Stimulated activated CD4-positive, alpha-beta T cell treated with anti-CD3 and anti-CD28 coated beads, Interleukin-4, amount 100 ng/mL, for 48 hours (primary cell): ENCODE measurements around the gene CTSF.
A peak's percentile ranks its signal among the peaks of the same experiment; 100 is the strongest.
"Not testable (repeated sequence)": the region's sequence is repeated elsewhere in the genome, so short reads cannot be mapped to it uniquely, and the experiment has no call there.

ENCODE experiments used
- DNase-seq, 2 donors: peaks; one replicate each; pipeline ENCODE4 v3.0.0-alpha.2; 2020; ENCODE audit warnings: low read depth in 2 of 2

Gene CTSF

GRCh38 chr11:66589996-66590675, 21.7 kb upstream of the CTSF start:
- no peak for DNase-seq

- DNase-seq, result not testable (repeated sequence)
These were observed 20.9 kb upstream of the CTSF start for GRCh38 chr11:66589315-66589714.

- DNase-seq, result no peak
These were observed 17.7 kb upstream of the CTSF start for GRCh38 chr11:66586136-66586535.

- DNase-seq, result not testable (repeated sequence)
These were observed 17.0 kb upstream of the CTSF start for GRCh38 chr11:66585447-66585846.

- not testable (repeated sequence) for DNase-seq
These were observed 14.2 kb upstream of the CTSF start for GRCh38 chr11:66582565-66583147.

- DNase-seq, result no peak
These were observed 12.9 kb upstream of the CTSF start for GRCh38 chr11:66581261-66581660.

- DNase-seq, result no peak
These were observed 12.4 kb upstream of the CTSF start for GRCh38 chr11:66580803-66581202.

GRCh38 chr11:66579017-66579606, 10.7 kb upstream of the CTSF start:
- peak; percentile 79 to 80 for DNase-seq

GRCh38 chr11:66570850-66571180, 2.4 kb upstream of the CTSF start:
- DNase-seq, result no peak

GRCh38 chr11:66570079-66570849, 1.9 kb upstream of the CTSF start:
- no peak for DNase-seq

GRCh38 chr11:66569076-66569475, 670 bp upstream of the CTSF start:
- no peak for DNase-seq

GRCh38 chr11:66567787-66568123, 651 bp downstream of the CTSF start:
- DNase-seq, result no peak

GRCh38 chr11:66566221-66566620, 2.2 kb downstream of the CTSF start:
- DNase-seq, result no peak

GRCh38 chr11:66564984-66565383, 3.4 kb downstream of the CTSF start:
- no peak for DNase-seq

GRCh38 chr11:66564538-66564937, 3.9 kb downstream of the CTSF start:
- DNase-seq, result no peak

GRCh38 chr11:66563832-66564231, 4.6 kb downstream of the CTSF start:
- DNase-seq, result no peak

- DNase-seq, result no peak
These were observed 5.4 kb downstream of the CTSF start for GRCh38 chr11:66562907-66563583.

- no peak for DNase-seq
These were observed 6.1 kb downstream of the CTSF start for GRCh38 chr11:66562275-66562674.

- no peak for DNase-seq
These were observed 6.5 kb downstream of the CTSF start for GRCh38 chr11:66561975-66562248.

GRCh38 chr11:66561178-66561974, 7.0 kb downstream of the CTSF start:
- no peak for DNase-seq

GRCh38 chr11:66559866-66560676, 8.3 kb downstream of the CTSF start:
- DNase-seq, result no peak
